ENCODE results near the gene ODR4. TPM values are rescaled to one million over a fixed set of nuclear protein-coding genes. Genes with fewer than 3 reads are reported as not detected.

ODR4 gene
- total RNA-seq, 1 experiment from 2014 or later, result 14.5 TPM

GRCh38 chr1:186429017-186429416 lies 53.4 kb downstream of the ODR4 start:
- Mint-ChIP-seq H3K9me3 (no peaks in the 10 kb centered on the region), H3K4me3 (no peak overlapping the region), H3K4me1 (no peaks in the 10 kb centered on the region), H3K27ac (no peak overlapping the region), H3K27me3 (ENCODE audit: low read depth) (no peaks in the 10 kb centered on the region), H3K36me3 (no peaks in the 10 kb centered on the region)
- no peak for ATAC-seq
- CTCF ChIA-PET, result no interaction called here
- POLR2A ChIA-PET, result no interaction called here
- TF ChIP-seq, protein P1, sequence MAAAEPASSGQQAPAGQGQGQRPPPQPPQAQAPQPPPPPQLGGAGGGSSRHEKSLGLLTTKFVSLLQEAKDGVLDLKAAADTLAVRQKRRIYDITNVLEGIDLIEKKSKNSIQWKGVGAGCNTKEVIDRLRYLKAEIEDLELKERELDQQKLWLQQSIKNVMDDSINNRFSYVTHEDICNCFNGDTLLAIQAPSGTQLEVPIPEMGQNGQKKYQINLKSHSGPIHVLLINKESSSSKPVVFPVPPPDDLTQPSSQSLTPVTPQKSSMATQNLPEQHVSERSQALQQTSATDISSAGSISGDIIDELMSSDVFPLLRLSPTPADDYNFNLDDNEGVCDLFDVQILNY (CRISPR knock-in tag; IDR thresholded peaks at IDR 0.05), result no peak
- no peak for TF ChIP-seq USF1 (CRISPR knock-in tag; IDR thresholded peaks at IDR 0.05)
- no peak for TF ChIP-seq MAX (CRISPR knock-in tag; IDR thresholded peaks at IDR 0.05)
- no peak for TF ChIP-seq TCF7 (CRISPR knock-in tag; IDR thresholded peaks at IDR 0.05; ENCODE audit: low read depth)
- TF ChIP-seq ATF1 (CRISPR knock-in tag; IDR thresholded peaks at IDR 0.05), result no peak
- TF ChIP-seq ESRRA (CRISPR knock-in tag; IDR thresholded peaks at IDR 0.05; ENCODE audit: borderline replicate concordance), result no peak
- no peak for TF ChIP-seq MXD4 (CRISPR knock-in tag; IDR thresholded peaks at IDR 0.05; ENCODE audit: borderline replicate concordance)
- no peak for TF ChIP-seq OVOL2 (CRISPR knock-in tag; IDR thresholded peaks at IDR 0.05; ENCODE audit: borderline replicate concordance)
- TF ChIP-seq NFE2L1 (CRISPR knock-in tag; IDR thresholded peaks at IDR 0.05), result no peak
- no peak for TF ChIP-seq USF2 (CRISPR knock-in tag; IDR thresholded peaks at IDR 0.05)
- no peak for TF ChIP-seq ZNF671 (CRISPR knock-in tag; IDR thresholded peaks at IDR 0.05)
- TF ChIP-seq IRF2 (CRISPR knock-in tag; IDR thresholded peaks at IDR 0.05; ENCODE audit: borderline replicate concordance, low read depth), result no peak
- no peak for TF ChIP-seq NR3C1 (CRISPR knock-in tag; conservative IDR thresholded peaks at IDR 0.05; ENCODE audit: low read depth)
- no peak for TF ChIP-seq HMGA2 (CRISPR knock-in tag; IDR thresholded peaks at IDR 0.05)
- TF ChIP-seq, protein P2, sequence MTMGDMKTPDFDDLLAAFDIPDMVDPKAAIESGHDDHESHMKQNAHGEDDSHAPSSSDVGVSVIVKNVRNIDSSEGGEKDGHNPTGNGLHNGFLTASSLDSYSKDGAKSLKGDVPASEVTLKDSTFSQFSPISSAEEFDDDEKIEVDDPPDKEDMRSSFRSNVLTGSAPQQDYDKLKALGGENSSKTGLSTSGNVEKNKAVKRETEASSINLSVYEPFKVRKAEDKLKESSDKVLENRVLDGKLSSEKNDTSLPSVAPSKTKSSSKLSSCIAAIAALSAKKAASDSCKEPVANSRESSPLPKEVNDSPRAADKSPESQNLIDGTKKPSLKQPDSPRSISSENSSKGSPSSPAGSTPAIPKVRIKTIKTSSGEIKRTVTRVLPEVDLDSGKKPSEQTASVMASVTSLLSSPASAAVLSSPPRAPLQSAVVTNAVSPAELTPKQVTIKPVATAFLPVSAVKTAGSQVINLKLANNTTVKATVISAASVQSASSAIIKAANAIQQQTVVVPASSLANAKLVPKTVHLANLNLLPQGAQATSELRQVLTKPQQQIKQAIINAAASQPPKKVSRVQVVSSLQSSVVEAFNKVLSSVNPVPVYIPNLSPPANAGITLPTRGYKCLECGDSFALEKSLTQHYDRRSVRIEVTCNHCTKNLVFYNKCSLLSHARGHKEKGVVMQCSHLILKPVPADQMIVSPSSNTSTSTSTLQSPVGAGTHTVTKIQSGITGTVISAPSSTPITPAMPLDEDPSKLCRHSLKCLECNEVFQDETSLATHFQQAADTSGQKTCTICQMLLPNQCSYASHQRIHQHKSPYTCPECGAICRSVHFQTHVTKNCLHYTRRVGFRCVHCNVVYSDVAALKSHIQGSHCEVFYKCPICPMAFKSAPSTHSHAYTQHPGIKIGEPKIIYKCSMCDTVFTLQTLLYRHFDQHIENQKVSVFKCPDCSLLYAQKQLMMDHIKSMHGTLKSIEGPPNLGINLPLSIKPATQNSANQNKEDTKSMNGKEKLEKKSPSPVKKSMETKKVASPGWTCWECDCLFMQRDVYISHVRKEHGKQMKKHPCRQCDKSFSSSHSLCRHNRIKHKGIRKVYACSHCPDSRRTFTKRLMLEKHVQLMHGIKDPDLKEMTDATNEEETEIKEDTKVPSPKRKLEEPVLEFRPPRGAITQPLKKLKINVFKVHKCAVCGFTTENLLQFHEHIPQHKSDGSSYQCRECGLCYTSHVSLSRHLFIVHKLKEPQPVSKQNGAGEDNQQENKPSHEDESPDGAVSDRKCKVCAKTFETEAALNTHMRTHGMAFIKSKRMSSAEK (CRISPR knock-in tag; IDR thresholded peaks at IDR 0.05; ENCODE audit: borderline replicate concordance), result no peak
- no peak for TF ChIP-seq ELF4 (CRISPR knock-in tag; IDR thresholded peaks at IDR 0.05; ENCODE audit: low read depth)
- TF ChIP-seq TEAD4 (CRISPR knock-in tag; IDR thresholded peaks at IDR 0.05), result no peak
- no peak for TF ChIP-seq ZNF263 (CRISPR knock-in tag; IDR thresholded peaks at IDR 0.05; ENCODE audit: low read depth)
- no peak for DNase-seq (ENCODE audit: low spot score)

- no peak for ATAC-seq
- H3K4me3 Mint-ChIP-seq, result no peak overlapping the region
- peaks cover 1% of the 10 kb centered on the region for H3K4me1 Mint-ChIP-seq
- H3K27ac Mint-ChIP-seq, result no peak overlapping the region
- CTCF ChIA-PET, result interaction anchor here (0.6 kb wide), 1 partner anchor 31 kb away, joined by 3 read pairs; no protein-coding TSS in a partner anchor
- H3K27me3 Mint-ChIP-seq (ENCODE audit: low read depth), result no peaks in the 10 kb centered on the region
- DNase-seq (ENCODE audit: low spot score), result no peak
- POLR2A ChIA-PET, result no interaction called here
- no peaks in the 10 kb centered on the region for H3K9me3 Mint-ChIP-seq
- no peaks in the 10 kb centered on the region for H3K36me3 Mint-ChIP-seq
- TF ChIP-seq HMGXB4 (CRISPR knock-in tag; IDR thresholded peaks at IDR 0.05) (no peak), NFYB (CRISPR knock-in tag; conservative IDR thresholded peaks at IDR 0.05; ENCODE audit: low read depth) (no peak), NR2C2 (CRISPR knock-in tag; IDR thresholded peaks at IDR 0.05) (no peak), PREB (CRISPR knock-in tag; IDR thresholded peaks at IDR 0.05; ENCODE audit: borderline replicate concordance) (no peak)
- TF ChIP-seq, protein P3, sequence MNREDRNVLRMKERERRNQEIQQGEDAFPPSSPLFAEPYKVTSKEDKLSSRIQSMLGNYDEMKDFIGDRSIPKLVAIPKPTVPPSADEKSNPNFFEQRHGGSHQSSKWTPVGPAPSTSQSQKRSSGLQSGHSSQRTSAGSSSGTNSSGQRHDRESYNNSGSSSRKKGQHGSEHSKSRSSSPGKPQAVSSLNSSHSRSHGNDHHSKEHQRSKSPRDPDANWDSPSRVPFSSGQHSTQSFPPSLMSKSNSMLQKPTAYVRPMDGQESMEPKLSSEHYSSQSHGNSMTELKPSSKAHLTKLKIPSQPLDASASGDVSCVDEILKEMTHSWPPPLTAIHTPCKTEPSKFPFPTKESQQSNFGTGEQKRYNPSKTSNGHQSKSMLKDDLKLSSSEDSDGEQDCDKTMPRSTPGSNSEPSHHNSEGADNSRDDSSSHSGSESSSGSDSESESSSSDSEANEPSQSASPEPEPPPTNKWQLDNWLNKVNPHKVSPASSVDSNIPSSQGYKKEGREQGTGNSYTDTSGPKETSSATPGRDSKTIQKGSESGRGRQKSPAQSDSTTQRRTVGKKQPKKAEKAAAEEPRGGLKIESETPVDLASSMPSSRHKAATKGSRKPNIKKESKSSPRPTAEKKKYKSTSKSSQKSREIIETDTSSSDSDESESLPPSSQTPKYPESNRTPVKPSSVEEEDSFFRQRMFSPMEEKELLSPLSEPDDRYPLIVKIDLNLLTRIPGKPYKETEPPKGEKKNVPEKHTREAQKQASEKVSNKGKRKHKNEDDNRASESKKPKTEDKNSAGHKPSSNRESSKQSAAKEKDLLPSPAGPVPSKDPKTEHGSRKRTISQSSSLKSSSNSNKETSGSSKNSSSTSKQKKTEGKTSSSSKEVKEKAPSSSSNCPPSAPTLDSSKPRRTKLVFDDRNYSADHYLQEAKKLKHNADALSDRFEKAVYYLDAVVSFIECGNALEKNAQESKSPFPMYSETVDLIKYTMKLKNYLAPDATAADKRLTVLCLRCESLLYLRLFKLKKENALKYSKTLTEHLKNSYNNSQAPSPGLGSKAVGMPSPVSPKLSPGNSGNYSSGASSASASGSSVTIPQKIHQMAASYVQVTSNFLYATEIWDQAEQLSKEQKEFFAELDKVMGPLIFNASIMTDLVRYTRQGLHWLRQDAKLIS (CRISPR knock-in tag; IDR thresholded peaks at IDR 0.05; ENCODE audit: borderline replicate concordance), result no peak
These were observed 59.7 kb downstream of the ODR4 start for GRCh38 chr1:186435336-186435735.
